ENCODE data around the gene TCFL5.

TCFL5 gene

DNA sequence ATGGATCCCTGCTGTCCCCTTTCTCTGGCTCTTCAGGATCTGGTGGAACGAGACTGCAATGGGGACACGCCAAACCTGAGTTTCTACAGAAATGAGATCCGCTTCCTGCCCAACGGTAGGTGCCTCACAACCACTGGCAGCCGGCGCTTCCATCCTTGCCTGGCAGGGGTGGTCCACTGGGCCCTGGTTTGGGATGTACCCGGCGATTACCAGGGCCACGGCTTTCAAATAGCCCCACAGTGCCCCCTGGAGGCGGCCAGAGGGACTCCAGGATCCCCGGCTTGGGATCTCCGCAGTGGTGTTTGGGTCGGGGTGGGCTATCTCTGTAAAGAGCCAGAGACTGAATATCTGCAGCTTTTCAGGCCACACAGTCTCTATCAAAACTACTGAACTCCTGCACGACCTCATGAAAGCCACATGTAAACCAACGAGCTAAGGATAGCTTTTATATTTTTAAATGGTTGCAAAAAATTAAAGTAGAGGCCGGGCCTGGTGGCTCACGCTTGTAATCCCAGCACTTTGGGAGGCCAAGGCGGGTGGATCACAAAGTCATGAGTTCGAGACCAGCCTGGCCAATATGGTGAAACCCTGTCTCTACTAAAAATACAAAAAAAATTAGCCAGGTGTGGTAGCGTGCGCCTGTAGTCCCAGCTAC, 53.3 kb downstream of the TCFL5 start:
- no peak for FAIRE-seq

DNA sequence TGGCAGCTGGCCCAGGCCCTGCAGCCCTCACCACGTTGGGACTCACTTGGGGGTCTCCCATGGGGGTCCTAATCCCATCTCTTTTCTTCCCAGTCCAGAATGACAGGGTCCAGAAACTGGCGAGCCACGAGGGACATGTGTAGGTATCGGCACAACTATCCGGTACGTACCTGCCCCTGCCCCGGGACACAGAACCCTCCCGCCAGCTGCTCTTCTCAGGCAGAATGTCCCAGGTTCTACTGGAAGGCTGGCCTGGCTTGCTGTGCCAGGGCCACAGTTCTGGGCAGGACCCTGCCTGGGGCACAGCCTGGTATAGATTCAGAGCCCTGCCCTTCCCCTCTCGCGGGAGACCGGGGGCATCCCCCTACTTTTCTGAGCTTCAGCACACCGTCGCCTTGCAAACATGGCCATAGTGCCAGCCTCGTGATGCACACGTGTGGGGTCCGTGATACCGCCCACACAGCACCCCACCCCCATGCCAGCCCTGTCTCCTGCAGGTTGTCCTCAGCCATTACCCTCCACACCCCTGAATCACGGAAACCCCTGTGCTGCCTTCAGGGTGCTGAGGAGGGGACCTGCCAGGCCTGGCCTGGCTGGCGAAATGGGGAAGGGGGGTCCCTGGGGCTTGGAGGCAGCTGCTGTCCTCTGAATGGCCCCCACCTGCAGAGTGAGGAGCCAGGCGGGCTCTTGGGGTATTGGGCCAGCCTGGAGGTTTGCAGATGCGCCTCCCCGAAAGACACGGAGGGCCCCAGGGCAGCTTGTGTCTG, 54.0 kb downstream of the TCFL5 start:
- no peak for FAIRE-seq

DNA sequence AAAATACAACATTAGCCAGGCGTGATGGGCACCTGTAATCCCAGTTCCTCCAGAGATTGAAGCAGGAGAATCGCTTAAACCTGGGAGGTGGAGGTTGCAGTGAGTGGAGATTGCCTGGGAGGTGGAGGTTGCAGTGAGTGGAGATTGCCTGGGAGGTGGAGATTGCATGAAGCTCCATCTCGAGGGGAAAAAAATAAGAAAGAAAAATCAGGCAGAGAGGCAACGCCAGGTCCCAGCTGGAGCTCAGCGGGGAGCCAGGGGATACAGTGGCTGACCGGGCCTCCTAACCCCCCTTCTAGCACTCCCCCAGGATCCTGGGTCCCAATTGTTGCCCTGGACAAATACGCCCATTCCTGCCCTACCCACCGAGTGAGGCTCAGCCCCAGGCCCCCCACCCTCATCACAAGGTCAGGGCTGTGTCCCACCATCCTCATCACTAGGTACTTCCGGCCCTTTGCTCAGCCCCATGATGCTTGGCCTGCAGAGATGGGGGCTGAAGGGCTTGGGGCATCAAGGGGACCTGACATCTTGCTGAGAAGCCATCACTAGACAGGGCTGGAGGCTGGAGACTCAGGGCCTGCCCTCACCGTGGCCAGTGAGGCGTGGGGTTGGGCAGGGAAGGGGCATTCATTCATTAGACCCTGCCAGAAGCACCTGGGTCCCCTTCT, 55.1 kb downstream of the TCFL5 start:
- no peak for FAIRE-seq

DNA sequence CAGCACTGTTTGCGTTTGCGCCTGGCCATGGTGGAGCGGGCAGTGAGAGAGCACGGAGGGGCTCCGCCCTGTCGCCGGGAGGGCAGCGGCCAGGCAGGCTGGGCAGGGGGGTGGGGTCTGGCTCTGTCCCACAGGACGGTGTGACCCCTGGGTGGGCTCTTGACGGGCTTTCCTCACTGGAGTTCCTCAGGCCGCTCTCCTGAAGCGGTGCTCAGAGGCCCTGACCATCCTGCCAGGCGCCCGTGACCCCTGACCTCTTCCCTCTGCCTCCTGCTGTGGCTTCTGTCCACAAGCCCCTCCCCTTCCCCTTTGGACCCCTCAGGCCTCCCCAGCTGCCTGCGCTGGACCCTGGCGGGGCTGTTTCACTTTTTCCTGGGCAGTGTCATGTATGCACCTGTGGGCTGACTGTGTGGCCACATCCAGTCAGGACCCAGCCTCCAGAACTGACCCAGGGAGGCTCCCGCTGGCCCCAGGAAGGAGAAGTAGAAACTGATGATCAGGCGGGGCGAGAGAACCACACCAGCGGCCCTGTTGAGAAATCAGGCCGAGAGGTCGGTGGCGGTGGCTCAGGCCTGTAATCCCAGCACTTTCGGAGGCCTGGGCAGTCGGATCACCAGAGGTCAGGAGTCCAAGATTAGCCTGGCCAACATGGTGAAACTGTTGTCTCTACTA, 55.8 kb downstream of the TCFL5 start:
- FAIRE-seq = no peak

DNA sequence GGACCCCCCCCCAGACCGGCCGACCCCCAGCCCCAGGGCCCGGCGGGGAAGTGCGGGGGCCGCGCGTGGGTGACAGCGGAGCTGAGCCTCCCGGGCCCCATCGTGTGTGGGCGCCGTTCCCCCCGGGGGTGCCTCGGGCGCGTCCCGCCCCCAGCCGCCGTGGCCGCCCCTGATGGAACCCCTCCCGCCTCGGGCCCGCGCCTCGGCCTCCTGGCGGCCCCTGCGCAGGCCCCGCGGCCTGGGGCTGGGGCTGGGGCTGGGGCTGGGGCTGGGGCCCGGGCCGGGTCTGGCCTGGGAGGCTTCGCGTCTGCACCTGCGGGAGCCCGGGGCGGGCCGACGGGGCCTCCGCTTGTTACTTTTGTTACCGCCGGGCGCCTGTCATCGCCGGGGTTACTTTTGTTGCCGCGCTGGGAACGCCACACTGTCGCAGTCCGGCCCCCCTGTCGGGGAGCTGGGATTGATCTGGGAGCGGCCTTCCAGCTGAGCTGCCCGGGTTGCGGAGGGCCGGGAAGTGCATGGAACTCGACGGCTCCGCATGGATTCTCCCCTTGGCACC, 56.4 kb downstream of the TCFL5 start:
- no peak for FAIRE-seq

DNA sequence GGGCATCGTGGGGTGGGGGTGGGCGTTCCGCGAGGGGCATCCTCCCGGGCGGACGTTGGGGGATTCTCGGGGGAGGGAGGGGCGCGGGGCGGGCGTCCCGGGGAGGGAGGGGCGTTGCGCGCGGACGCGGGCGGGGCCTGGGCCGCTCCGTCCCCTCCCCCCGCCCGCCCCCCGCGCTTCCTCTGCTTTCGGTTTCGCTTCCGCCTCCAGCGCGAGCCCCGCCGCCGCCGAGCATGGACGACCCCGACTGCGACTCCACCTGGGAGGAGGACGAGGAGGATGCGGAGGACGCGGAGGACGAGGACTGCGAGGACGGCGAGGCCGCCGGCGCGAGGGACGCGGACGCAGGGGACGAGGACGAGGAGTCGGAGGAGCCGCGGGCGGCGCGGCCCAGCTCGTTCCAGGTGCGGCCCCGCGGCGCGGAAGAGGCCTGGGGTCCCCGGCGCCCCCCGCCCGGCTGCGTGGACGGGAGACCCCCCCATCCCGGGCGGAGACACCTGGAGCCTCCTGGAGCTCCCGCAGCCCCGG, 56.9 kb downstream of the TCFL5 start, which contains the start of gene OGFR:
TSS of gene OGFR (plus strand) at position 209 of the 528 bp plus-strand sequence. CDS start at position 234, 25 bp downstream.
- FAIRE-seq = no peak

DNA sequence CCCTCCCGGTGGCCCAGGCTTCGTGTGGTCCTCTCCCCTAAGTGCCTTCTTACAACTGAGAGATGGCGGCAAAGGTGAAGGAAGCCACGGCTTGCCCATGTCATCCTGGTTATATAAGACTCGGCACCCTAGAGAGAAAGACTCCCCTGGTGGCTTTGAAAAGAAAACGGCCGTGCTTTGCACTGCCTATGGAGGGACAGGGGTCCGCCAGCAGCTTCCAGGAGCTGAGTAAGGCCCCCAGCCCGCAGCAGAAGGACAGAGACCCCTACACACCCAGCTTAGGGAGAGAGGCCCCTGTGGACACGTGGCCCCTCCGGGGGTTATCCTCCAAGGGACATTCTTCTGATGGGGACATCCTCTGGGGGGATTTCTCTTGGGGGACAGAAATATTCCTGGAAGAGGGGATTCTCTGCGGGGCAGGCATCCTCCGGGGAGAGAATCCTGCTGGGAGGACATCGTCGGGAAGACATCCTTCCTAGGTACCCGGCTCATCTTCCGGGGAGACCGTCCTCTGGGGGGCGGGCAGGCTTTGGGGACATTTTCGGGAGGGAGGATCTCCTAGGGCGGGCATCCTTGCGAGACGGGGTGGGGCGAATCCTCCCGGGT, 57.5 kb downstream of the TCFL5 start:
- FAIRE-seq = no peak

DNA sequence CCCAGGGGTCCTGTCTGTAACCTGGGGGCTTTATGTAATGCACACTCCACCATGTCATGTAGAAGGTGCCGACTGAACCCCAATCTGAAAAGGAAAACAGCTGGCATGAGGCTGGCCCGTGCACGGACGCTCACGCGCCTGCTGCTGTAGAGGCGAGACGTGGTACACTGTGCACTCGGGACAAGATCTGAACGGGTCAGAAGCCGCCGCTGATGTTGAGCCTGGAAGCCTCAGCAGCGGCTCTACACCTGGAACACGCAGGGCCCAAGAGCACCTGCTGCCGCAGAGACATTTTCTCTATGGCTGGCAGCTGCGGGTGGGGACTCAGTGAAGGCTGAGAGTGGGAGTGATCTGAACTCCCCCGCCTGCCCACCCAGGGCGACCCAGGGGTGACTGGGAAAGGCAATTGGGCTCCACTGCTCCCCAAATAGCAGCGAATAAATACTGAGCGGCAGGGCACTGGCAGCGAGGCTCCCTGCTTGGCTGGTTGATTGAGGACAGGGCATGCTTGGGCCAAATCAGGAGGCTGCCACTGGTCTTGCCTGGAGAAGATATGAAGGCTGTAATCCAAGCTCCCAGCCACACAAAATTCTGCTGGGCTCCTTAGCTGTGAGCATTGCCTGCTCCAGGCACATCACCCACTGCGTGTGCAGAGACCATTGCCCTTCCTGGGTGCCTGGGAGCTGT, 59.5 kb downstream of the TCFL5 start:
- no peak for FAIRE-seq

DNA sequence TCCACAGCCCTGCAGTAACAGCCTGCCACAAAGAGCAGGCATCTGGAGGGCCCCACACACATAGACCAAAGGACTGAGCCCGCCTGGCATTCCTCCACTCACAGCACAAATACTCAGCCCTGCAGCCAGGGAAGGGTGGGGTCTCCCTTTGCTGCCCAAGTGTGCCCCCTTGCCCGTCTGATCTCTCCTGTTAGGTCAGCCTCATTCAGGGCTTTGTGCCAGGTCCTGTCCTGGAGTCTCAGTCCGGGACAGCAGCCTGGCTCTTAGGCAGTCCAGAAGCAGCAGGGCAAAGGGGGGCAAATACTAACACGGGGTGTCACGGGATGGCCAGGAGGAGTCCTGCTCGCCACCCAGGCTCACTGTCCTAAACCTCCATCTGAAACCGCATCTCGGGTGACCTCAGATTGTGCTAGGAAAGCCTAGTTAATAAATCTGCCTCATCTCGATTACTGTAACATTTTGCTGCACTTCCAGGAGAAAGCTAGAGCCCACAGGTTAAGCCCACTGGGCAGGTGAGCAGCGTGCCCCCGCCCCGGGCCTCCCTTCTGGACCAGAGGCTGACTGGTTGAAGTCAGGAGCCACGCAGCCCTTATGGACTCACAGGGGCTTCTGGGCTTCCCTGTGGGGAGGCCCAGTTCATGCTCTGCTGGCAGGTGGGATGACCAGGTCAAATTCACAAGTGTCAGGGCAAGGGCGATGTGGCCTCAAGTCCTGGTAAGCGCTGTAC, 60.2 kb downstream of the TCFL5 start:
- FAIRE-seq = no peak

DNA sequence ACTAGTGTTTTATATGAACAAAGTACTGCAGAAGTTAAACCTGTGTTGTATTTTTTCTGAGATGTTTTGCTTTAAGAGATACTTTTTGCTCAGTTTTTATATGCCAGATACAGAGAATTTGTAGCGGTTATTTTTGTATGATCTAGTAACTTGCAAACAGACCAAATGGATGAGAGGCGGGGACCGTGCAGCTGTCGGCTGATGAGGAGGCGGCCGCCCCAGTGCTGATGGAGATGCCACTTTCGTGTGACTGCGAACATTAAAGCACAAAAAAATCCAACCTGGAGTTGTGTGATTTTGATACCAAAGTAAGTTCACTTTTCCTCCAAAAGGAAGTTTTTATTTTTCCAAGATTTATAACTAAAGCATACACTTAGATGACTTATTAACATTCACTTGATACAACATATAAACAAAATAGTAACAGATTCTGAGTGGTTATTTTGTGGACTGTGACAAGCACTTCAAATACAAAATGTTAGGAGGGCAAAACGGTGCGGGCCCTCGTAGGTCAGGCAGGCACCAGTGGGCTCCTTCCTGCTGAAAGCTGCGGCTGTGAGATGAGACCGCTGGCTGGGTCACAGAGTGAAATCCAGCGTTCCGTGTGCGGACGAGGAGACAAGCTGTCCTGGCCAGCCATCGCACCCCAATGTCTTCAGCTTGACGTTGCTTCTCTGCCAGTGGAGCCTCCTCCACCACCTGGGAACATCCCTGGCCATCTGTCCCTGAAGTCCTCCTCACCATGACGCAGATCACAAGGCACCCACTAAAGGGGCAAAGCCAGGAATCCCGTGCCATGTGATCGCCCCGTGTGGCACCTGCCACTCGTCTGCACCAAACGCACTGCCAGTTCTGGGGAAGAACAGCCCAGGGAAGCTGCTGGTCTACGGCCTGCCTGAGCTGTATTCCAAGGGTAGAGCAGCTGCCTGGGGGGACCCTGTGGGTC, 61.0 kb downstream of the TCFL5 start:
- FAIRE-seq = no peak

DNA sequence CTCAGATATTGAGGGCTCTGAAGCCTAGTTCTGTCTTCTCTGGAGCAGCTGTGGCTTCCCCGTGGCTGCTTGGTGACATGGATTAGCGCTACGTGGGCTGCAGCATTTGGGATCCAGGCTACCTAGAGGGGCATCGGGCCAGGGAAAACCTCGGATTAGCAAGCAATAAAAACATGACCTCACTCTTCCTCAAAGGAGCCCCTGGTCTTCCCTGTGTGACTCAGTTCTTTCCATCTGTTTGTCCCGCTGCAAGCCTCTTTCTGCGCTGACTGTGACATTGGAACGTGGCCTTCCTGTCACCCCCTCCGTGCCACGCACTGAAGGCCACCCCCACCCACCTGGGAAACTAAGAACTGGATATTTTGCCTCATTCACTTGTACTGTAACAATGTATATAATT, 61.7 kb downstream of the TCFL5 start:
- no peak for FAIRE-seq

DNA sequence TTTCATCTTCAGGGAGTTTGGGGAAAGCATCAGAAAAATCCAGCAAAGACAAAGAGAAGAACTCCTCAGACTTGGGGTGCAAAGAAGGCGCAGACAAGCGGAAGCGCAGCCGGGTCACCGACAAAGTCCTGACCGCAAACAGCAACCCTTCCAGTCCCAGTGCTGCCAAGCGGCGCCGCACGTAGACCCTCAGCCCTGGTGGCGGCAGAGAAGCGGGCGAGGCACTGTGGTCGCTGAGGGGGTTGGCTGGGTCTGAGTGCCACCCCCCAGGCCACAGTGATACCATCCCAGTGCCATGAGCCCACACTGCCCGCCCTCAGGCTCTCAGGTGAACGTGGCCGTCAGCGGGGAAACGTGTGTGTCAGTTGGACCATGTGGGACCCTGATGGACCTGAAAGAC, 62.2 kb downstream of the TCFL5 start:
- FAIRE-seq = no peak

DNA sequence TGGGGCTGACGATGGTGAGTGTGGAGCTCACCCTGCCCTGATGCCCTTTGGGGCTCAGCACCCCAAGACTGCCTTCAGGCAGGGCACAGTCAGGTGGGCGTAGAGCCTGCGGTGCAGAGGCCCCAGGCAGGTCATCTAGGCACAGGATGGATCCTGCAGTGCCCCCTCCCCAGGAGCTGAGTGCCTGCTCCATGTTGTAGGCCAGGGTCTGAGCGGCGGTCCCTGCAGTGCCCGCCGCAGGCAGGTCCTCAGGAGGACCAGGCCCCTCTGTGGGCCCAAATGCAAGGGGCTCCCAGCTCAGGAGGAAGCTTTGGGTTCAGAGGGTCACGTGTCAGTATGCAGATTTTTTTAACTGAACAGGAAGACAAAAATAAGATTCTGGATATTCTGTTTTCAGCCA, 62.6 kb downstream of the TCFL5 start:
- FAIRE-seq = no peak

DNA sequence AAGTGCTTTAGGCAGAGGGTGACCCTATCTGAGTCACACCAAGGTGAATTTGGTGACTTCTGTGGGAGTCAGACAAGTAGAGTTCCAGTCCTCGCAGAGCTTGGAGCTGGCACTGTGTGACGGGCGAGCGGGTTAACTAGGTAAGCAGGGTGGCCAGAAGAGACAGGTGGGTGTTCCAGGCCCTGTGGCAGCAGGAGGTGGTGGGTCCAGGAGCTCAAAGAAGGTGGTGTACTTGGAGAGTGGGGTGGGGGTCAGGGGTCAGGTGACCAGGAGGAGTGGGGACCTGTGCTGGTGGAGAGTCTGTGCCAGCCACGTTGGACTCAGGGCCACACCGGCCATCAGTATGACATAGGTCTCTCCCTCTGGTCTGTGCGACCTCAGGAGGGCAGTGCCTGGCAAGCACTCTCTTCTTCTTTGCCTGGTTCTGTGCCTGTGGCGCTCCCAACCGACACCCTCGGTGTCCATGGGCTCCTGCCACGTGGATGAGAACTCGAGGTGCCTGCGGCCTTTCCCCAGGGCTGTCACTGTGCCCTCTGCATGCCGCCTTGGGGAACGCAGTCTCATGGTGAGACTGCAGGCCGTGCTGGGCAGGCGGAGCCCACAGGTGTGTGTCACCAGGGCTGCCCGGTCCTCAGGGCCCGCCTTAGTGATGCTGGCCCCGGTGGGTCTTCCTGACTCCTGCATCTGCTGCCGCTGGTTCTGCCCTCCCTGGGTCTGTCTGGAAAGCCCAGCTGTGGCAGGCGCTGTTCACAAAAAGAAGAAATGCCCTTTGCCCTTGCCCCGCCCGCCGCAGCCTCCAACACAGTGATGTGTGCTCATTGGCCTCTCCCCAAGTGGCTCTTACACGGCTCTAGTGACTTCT, 63.7 kb downstream of the TCFL5 start:
- FAIRE-seq = no peak

DNA sequence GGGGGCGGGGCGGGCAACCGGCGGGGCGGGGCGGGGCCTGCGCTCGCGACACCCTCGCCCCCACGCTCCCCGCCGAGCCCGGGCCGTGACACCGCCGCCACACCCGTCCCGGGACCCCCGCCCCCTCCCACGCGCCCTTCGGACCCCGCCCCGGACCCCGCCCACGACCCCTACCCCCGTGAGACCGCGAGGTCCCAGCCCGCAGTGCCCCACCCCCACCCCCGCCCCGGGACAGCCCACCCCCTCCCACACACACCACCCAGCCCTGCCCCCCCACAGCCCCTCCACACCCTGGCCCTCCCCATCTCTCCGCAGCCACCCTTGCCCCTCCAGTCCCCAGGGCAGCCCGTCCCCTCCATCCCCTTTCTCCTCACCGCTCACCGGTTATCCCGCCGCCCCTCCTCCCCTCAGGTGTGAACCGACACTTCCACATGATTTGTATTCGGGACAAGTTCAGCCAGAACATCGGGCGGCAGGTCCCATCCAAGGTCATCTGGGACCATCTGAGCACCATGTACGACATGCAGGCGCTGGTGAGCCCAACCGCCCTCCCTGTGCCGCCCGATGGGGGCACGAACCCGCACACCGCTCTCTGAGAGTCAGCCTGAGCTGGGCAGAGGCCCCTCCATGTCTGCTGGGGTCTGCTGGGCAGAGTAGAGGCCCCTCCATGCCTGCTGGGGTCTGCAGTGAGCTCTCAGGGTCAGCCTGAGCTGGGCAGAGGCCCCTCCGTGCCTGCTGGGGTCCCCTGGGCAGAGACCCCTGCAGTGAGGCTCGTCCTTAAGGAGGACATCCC, 64.7 kb downstream of the TCFL5 start:
- FAIRE-seq = no peak

DNA sequence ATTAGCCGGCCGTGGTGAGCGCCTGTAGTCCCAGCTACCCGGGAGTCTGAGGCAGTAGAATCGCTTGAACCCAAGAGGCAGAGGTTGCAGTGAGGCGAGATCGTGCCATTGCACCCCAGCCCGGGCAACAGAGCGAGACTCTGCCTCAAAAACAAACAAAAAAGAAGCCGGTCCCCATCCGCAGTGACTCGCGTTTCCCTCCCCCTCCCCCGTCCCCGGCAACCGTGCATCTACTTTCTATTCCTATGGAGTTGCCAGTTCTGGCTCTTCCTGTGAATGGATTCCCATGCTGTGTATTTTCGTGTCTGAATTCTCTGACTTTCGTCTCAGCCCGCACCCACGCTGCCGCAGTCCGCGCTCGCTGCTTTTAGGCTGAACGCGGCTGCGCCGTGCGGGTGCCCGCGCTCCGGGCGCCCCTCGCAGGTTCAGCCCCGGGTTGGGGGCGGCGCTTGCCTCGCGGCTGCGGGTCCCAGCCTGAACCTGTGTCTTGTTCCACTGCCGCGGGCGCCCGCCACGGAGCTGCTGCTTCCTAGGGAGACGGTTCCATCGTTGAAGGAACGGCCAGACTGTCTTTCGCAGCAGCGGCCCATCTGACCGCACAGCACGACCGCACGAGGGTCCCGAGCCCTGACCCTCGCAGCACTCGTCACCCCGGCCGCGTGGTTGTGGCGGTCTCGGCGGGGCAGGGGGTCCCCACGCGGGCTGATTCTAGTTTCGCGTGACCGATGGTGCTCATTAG, 66.4 kb downstream of the TCFL5 start:
- FAIRE-seq = no peak

DNA sequence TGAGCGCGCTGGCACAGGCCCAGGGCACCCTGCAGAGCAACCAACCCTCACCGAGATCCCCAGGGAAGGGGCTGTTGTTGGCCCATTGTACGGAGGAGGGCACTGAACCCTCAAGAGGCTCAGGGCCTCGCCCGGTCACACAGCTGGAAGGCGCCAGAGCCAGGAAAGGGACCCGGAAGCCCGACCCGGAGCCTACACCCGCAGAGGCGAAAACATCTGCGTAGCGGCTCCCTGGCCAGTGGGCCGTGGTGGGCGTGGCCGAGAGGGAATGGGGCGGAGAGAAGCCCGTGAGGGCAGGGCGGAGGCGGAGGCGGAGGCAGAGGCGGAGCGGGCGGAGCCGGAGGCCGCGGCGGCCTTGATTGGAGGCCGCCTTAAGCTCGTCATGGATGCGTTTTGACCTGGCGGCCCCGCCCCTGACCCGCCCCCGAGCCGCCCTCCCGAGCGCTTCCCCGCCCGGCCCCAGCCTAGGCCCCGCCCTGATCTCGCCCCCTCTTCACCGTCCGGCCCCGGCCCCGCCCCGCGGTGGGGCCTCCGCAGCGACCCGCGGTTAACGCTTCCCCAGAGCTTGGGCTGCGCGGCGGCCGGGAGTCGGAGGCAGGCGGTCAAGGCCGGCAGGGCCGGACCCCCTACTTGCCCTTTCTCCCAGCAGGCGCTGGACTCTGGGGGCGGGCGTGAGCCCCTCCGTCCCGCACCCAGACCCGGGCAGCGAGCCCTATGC, 67.5 kb downstream of the TCFL5 start:
- no peak for FAIRE-seq

Measured in TTC549 (cell line).